Activated CD4-positive, alpha-beta T cell treated with anti-CD3 and anti-CD28 coated beads for 36 hours (primary cell): Measurements from ENCODE around the gene JMJD6. TPM values are rescaled to one million over a fixed set of nuclear protein-coding genes. Genes with fewer than 3 reads are reported as not detected.

Source experiments
- ATAC-seq: fragments of 200-7000 bp; cut with Tn5 transposase; one replicate; pipeline ENCODE4 v1.10.0; 2021; ENCODE audit warnings: mild to moderate bottlenecking, moderate library complexity
- CTCF ChIA-PET: fragments of 350-600 bp; sonication (Branson Sonifier 250); formaldehyde crosslinking; loops from one replicate; lab custom pipeline; 2021; ENCODE audit warnings: antibody characterized with exemption; lab: Charles Lee
- POLR2A ChIA-PET: fragments of 350-600 bp; sonication (Branson Sonifier 250); formaldehyde crosslinking; loops from one replicate; lab custom pipeline; 2021; ENCODE audit warnings: antibody characterized with exemption, inconsistent platforms; lab: Charles Lee
- DNase-seq: peaks from one replicate; pipeline ENCODE4 v3.0.0-alpha.2; 2020
- H3K27ac Mint-ChIP-seq: one replicate; pipeline ENCODE4 v1.8.0; 2021; ENCODE audit warnings: mixed read lengths
- H3K27me3 Mint-ChIP-seq: one replicate; pipeline ENCODE4 v1.8.0; 2021; ENCODE audit warnings: mixed read lengths
- H3K36me3 Mint-ChIP-seq: one replicate; pipeline ENCODE4 v1.8.0; 2021; ENCODE audit warnings: low read depth, mixed read lengths
- H3K4me1 Mint-ChIP-seq: one replicate; pipeline ENCODE4 v1.8.0; 2021; ENCODE audit warnings: mixed read lengths
- H3K4me3 Mint-ChIP-seq: one replicate; pipeline ENCODE4 v1.8.0; 2021; ENCODE audit warnings: mild to moderate bottlenecking, moderate library complexity, mixed read lengths
- H3K9me3 Mint-ChIP-seq: one replicate; pipeline ENCODE4 v1.8.0; 2021; ENCODE audit warnings: low read depth, mixed read lengths
- intact Hi-C, 2 experiments: fragments of 100-400 bp; cut with DNase I in 1 of 2; cut with micrococcal nuclease in 1 of 2; formaldehyde crosslinking; loops; one replicate each; pipeline versions ENCODE4 v1.14.2 to v1.15.1; 2022 to 2024; cut with DNase I, micrococcal nuclease
- total RNA-seq, 2 experiments: library from RNA; stranded (reverse); gene quantifications; one replicate each; pipeline ENCODE4 v1.2.3, GENCODE V29; 2021

JMJD6 gene
- total RNA-seq, 2 experiments from 2014 or later, result 51.3 to 65.5 TPM

DNA sequence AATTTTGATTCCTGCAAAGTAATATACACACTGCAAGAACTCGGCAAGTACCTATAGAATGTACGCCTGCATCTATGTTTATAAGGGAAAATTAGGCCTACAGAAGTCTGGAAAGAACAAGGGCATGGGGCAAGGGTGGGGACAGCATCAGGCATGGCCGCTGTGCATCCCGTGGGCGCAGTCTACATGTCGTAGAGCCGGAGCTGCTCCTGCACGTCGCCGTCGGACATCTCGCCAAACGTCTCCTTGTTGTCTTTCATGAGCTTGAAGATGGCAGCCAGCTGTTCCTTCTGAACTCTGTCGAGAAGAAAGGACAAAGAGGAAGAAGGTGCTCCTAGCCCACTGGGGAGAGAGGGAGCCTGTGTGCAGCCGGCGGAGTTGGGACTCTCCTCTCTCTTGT is 49.0 kb downstream of the JMJD6 start:
- ChIA-PET POLR2A (interaction anchor here (0.6 kb wide), 1 partner anchor 17 kb away, joined by 3 read pairs; no protein-coding TSS in a partner anchor), CTCF (interaction anchor here (0.5 to 1.2 kb wide), 5 partner anchors 37 to 736 kb away, joined by 3 to 5 read pairs (median 3); partner anchors contain the start of gene FBF1)
- H3K36me3 Mint-ChIP-seq, result no peaks in the 10 kb centered on the region
- no peaks in the 10 kb centered on the region for H3K9me3 Mint-ChIP-seq
- peaks cover 6% of the 10 kb centered on the region for H3K4me1 Mint-ChIP-seq
- no peaks in the 10 kb centered on the region for H3K27me3 Mint-ChIP-seq
- no peak for ATAC-seq
- H3K27ac Mint-ChIP-seq, result no peak overlapping the region
- intact Hi-C loops, result no loop called here
- no peak for DNase-seq
- H3K4me3 Mint-ChIP-seq, result no peak overlapping the region

DNA sequence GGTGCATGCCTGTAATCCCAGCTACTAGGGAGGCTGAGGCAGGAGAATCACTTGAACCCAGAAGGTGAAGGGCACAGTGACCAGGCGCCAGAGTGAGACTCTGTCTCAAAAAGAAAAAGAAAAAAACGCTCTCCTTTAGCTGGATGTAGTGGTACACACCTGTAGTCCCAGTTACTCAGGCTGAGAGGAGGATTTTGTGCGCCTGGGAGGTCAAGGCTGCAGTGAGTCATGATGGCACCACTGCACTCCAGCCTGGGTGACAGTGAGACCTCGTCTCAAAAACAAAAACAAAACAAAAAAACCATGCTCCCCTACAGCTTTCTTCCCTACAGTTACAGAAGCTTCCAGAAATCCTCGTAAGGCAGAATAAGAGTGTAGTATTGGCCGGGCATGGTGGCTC is 49.8 kb downstream of the JMJD6 start:
- Mint-ChIP-seq H3K36me3 (no peaks in the 10 kb centered on the region), H3K4me3 (no peak overlapping the region), H3K27ac (no peak overlapping the region), H3K27me3 (no peaks in the 10 kb centered on the region), H3K4me1 (peaks cover 7% of the 10 kb centered on the region), H3K9me3 (no peaks in the 10 kb centered on the region)
- ChIA-PET POLR2A (no interaction called here), CTCF (no interaction called here)
- ATAC-seq (no peak), DNase-seq (no peak)
- intact Hi-C loops, result no loop called here

DNA sequence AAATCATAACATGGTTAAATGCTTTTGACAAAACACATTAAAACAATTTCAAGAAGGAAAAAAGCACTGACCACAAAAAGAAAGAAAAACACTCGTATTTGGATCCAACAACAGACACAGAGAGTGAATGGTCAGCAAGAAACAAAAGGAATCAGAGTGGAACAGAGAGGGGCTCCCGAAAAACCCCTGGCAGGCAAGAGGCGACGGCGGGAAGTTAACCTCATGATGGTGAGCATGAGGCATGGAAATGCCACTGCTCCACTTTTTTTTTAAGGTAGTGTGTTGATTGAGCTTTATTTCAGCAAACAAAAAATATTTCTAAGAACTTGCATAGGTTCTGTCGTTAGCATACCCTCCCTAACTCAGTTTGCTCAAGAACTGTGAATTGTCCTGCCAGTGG is 50.8 kb downstream of the JMJD6 start:
- intact Hi-C loops, result no loop called here
- ChIA-PET POLR2A (no interaction called here), CTCF (interaction anchor here (0.7 to 1.2 kb wide), 3 partner anchors 23 to 109 kb away, joined by 3 read pairs; no protein-coding TSS in a partner anchor)
- no peak overlapping the region for H3K4me3 Mint-ChIP-seq
- DNase-seq (no peak), ATAC-seq (no peak)
- no peaks in the 10 kb centered on the region for H3K9me3 Mint-ChIP-seq
- no peaks in the 10 kb centered on the region for H3K36me3 Mint-ChIP-seq
- no peak overlapping the region for H3K27ac Mint-ChIP-seq
- peaks cover 16% of the 10 kb centered on the region for H3K4me1 Mint-ChIP-seq
- H3K27me3 Mint-ChIP-seq, result no peaks in the 10 kb centered on the region

- no peak for DNase-seq
- Mint-ChIP-seq H3K4me3 (no peak overlapping the region), H3K27me3 (no peaks in the 10 kb centered on the region), H3K36me3 (no peaks in the 10 kb centered on the region), H3K9me3 (no peaks in the 10 kb centered on the region), H3K4me1 (peaks cover 25% of the 10 kb centered on the region), H3K27ac (no peak overlapping the region)
- CTCF ChIA-PET, result interaction anchor here (1.0 to 1.2 kb wide), 2 partner anchors 24 to 51 kb away, joined by 3 read pairs; no protein-coding TSS in a partner anchor
- no peak for ATAC-seq
- POLR2A ChIA-PET, result no interaction called here
- intact Hi-C loops, result loop anchor here (5.0 kb wide), 2 partner anchors 117 to 157 kb away; no protein-coding TSS in a partner anchor
These were observed 51.8 kb downstream of the JMJD6 start for GRCh38 chr17:76674600-76674999.

DNA sequence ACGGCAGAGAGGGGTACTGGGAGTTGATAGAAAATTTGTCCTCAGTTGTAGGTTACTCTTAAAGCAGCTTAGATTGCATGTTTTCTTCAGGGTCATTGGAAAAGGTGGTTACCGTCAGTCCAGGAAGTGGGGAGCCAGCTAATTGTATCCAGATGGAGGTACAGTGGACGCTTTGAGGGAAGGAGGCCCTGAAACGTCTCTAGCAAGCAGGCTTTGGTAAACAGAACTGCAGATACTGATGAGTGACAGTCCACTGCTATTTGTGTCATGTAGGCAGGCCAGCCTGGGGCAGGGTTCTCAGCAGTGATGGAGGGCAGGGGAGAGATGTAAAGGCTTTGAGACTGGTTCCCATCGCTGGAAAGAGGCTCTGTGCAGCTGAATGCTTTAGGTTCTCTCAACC is 52.7 kb downstream of the JMJD6 start:
- CTCF ChIA-PET, result interaction anchor here (0.6 kb wide), 1 partner anchor 36 kb away, joined by 5 read pairs; no protein-coding TSS in a partner anchor
- intact Hi-C loops, result loop anchor here (5.0 kb wide), 2 partner anchors 116 to 156 kb away; no protein-coding TSS in a partner anchor
- H3K27ac Mint-ChIP-seq, result no peak overlapping the region
- no peak for ATAC-seq
- peaks cover 25% of the 10 kb centered on the region for H3K4me1 Mint-ChIP-seq
- no peaks in the 10 kb centered on the region for H3K9me3 Mint-ChIP-seq
- no peak for DNase-seq
- no peaks in the 10 kb centered on the region for H3K27me3 Mint-ChIP-seq
- no peaks in the 10 kb centered on the region for H3K36me3 Mint-ChIP-seq
- POLR2A ChIA-PET, result interaction anchor here (0.7 kb wide), 1 partner anchor 9 kb away, joined by 3 read pairs; no protein-coding TSS in a partner anchor
- no peak overlapping the region for H3K4me3 Mint-ChIP-seq

DNA sequence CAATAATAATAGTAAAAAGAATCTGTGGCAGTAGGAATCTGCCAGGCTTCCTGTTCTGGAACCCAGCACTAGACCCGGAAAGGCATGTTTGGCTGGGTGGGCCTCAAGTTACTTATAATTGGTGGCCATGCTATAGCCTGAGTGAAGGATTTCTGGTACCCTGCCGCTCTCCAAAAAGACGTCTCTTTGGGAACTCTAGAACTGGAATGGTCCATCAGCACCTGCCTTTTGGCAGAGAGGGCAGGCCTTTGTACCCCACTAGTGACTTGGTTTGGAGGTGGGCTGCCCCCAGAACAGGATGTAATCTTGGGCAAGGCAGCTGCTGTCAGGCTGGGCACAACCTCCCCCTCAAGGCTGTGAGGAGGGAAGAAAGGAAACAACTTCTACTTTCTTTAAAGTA is 53.5 kb downstream of the JMJD6 start:
- Mint-ChIP-seq H3K27me3 (no peaks in the 10 kb centered on the region), H3K9me3 (no peaks in the 10 kb centered on the region), H3K4me1 (peaks cover 25% of the 10 kb centered on the region), H3K36me3 (no peaks in the 10 kb centered on the region), H3K27ac (peak overlapping the region; percentile 88), H3K4me3 (peak overlapping the region; percentile 87)
- ATAC-seq, result no peak
- DNase-seq, result no peak
- CTCF ChIA-PET, result interaction anchor here (0.6 to 2.3 kb wide), 2 partner anchors 48 to 109 kb away, joined by 3 to 15 read pairs; no protein-coding TSS in a partner anchor
- POLR2A ChIA-PET, result no interaction called here
- intact Hi-C loops, result loop anchor here (5.0 kb wide), 2 partner anchors 116 to 156 kb away; no protein-coding TSS in a partner anchor

GRCh38 chr17:76672270-76672851 is 54.0 kb downstream of the JMJD6 start:
- Mint-ChIP-seq H3K27me3 (no peaks in the 10 kb centered on the region), H3K9me3 (no peaks in the 10 kb centered on the region), H3K4me3 (peak overlapping the region; percentile 87), H3K4me1 (peaks cover 25% of the 10 kb centered on the region), H3K27ac (peak overlapping the region; percentile 88), H3K36me3 (no peaks in the 10 kb centered on the region)
- POLR2A ChIA-PET, result interaction anchor here (0.5 to 2.1 kb wide), 7 partner anchors 19 to 329 kb away, joined by 3 to 12 read pairs (median 5); partner anchors contain the start of genes JMJD6 and METTL23
- intact Hi-C loops, result loop anchor here (5.0 kb wide), 2 partner anchors 115 to 155 kb away; no protein-coding TSS in a partner anchor
- ATAC-seq (no peak), DNase-seq (no peak)
- CTCF ChIA-PET, result interaction anchor here (0.6 to 2.3 kb wide), 8 partner anchors 9 to 218 kb away, joined by 3 to 15 read pairs (median 4); partner anchors contain the start of genes JMJD6 and METTL23

GRCh38 chr17:76671912-76672262 is 54.5 kb downstream of the JMJD6 start:
- POLR2A ChIA-PET, result interaction anchor here (0.5 to 2.1 kb wide), 8 partner anchors 19 to 884 kb away, joined by 3 to 12 read pairs (median 4); partner anchors contain the start of genes JMJD6 and METTL23
- CTCF ChIA-PET, result interaction anchor here (0.6 to 2.3 kb wide), 9 partner anchors 10 to 217 kb away, joined by 3 to 15 read pairs (median 3); partner anchors contain the start of genes JMJD6 and METTL23
- intact Hi-C loops, result loop anchor here (1.0 to 5.0 kb wide), 10 partner anchors 39 to 693 kb away; partner anchors contain the start of genes JMJD6 (in 2 of the 2), METTL23 (in 2 of the 2), ACOX1 (in 1 of the 2) and MXRA7 (in 1 of the 2)
- peak overlapping the region; percentile 87 for H3K4me3 Mint-ChIP-seq
- H3K36me3 Mint-ChIP-seq, result no peaks in the 10 kb centered on the region
- ATAC-seq, result peak; percentile 3
- no peak for DNase-seq
- peak overlapping the region; percentile 88 for H3K27ac Mint-ChIP-seq
- no peaks in the 10 kb centered on the region for H3K9me3 Mint-ChIP-seq
- peaks cover 25% of the 10 kb centered on the region for H3K4me1 Mint-ChIP-seq
- no peaks in the 10 kb centered on the region for H3K27me3 Mint-ChIP-seq

- CTCF ChIA-PET, result interaction anchor here (0.6 to 2.3 kb wide), 11 partner anchors 10 to 274 kb away, joined by 3 to 15 read pairs (median 3); partner anchors contain the start of genes JMJD6 and METTL23
- Mint-ChIP-seq H3K4me3 (peak overlapping the region; percentile 87), H3K27ac (peak overlapping the region; percentile 95), H3K36me3 (no peaks in the 10 kb centered on the region), H3K9me3 (no peaks in the 10 kb centered on the region), H3K4me1 (peaks cover 25% of the 10 kb centered on the region), H3K27me3 (no peaks in the 10 kb centered on the region)
- DNase-seq (peak; percentile 100), ATAC-seq (peak; percentile 100)
- POLR2A ChIA-PET, result interaction anchor here (0.5 to 2.1 kb wide), 5 partner anchors 32 to 883 kb away, joined by 4 to 9 read pairs (median 4); partner anchors contain the start of genes JMJD6 and METTL23
- intact Hi-C loops, result loop anchor here (1.0 to 5.0 kb wide), 10 partner anchors 39 to 692 kb away; partner anchors contain the start of genes JMJD6 (in 2 of the 2), METTL23 (in 2 of the 2), ACOX1 (in 1 of the 2) and MXRA7 (in 1 of the 2)
These were observed 55.1 kb downstream of the JMJD6 start for GRCh38 chr17:76671123-76671911.

DNA sequence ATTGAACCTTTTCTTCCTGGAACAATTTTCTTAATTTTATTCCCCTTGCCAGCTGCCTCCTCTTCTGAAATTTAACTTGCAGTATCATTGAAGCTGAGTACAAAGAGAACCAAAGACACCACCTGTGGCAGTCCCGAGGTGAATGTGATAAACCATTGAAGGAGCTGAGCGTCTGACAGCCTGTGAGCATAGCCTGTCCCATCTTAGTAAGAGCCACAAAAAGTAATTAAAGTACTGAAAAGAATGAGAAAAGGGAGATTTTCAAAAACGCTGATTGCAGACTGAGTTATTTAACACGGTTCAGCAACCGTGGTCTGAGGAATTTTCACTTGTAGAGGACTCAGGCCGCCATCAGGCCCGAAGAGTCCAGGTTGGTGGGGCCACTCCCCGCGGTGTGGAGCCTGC is 55.7 kb downstream of the JMJD6 start:
- CTCF ChIA-PET, result interaction anchor here (0.9 to 2.3 kb wide), 4 partner anchors 43 to 273 kb away, joined by 3 to 15 read pairs (median 6); no protein-coding TSS in a partner anchor
- Mint-ChIP-seq H3K27ac (peak overlapping the region; percentile 95), H3K4me3 (peak overlapping the region; percentile 87), H3K4me1 (peaks cover 25% of the 10 kb centered on the region), H3K9me3 (no peaks in the 10 kb centered on the region), H3K36me3 (no peaks in the 10 kb centered on the region), H3K27me3 (no peaks in the 10 kb centered on the region)
- POLR2A ChIA-PET, result interaction anchor here (0.7 to 2.1 kb wide), 3 partner anchors 57 to 113 kb away, joined by 3 to 7 read pairs (median 4); partner anchors contain the start of gene SRSF2
- intact Hi-C loops, result loop anchor here (1.0 to 5.0 kb wide), 10 partner anchors 40 to 691 kb away; partner anchors contain the start of genes JMJD6 (in 2 of the 2), METTL23 (in 2 of the 2), ACOX1 (in 1 of the 2) and MXRA7 (in 1 of the 2)
- DNase-seq (no peak), ATAC-seq (no peak)
